ENCODE measurements around the gene CEPT1. TPM values are rescaled to one million over a fixed set of nuclear protein-coding genes. Genes with fewer than 3 reads are reported as not detected.

CEPT1 gene
- total RNA-seq, 1 experiment from 2014 or later = 33.0 TPM

DNA sequence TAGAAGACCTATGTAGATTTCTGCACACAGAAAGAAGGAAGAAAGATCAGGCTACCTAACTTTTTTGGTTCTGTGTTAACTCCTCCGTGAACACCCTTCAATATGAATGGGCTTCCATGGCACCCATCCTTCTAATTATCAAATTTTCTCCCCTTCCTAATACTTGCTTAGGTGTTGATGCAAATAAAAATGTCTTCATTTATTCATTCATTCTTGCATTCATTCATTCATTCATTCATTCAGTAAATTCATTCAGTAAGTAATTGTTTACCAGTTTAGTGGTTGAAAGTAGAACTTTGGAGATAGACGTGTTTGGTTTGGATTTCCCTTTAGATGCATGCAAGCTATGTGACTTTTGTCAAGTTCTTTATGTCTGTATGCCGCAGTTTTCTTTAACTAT, 92.1 kb downstream of the CEPT1 start:
- no peak overlapping the region for H4K91ac ChIP-seq (ENCODE audit: insufficient read length, low read depth, low read length)
- H2BK15ac ChIP-seq (ENCODE audit: low read depth, low read length) = no peak overlapping the region
- WGBS (ENCODE audit: extremely low coverage, insufficient read length, low lambda C conversion rate) = no CpG with 5 or more reads among the region's 3 CpGs
- no peak overlapping the region for H3K4ac ChIP-seq (ENCODE audit: low read depth, low read length)
- H3K79me2 ChIP-seq (ENCODE audit: insufficient read depth, low read length) = no peaks in the 10 kb centered on the region
- no peak overlapping the region for H2BK12ac ChIP-seq (ENCODE audit: insufficient read length, low read depth, low read length)
- no peaks in the 10 kb centered on the region for H3K9me3 ChIP-seq (ENCODE audit: control insufficient read depth, low read depth, low read length)
- H2BK20ac ChIP-seq (ENCODE audit: low read depth, low read length, poor library complexity, severe bottlenecking) = no peak overlapping the region
- no peaks in the 10 kb centered on the region for H3K79me1 ChIP-seq (ENCODE audit: insufficient read depth, low read depth, low read length, poor library complexity, severe bottlenecking)
- H4K5ac ChIP-seq (ENCODE audit: insufficient read length, low read depth, low read length) = no peak overlapping the region
- no peak overlapping the region for H3T11ph ChIP-seq (ENCODE audit: low read length)
- H3K27ac Mint-ChIP-seq = no peak overlapping the region
- no peak overlapping the region for H3K9ac ChIP-seq (ENCODE audit: extremely low read depth, insufficient read length, low read length)
- H3K36me3 Mint-ChIP-seq (ENCODE audit: insufficient read depth in 1 of 3, low read depth in 3 of 3) = peaks cover 0 to 5% (median 0%) of the 10 kb centered on the region in 3 experiments; a peak in 1 of 7 replicates
- no peak for DNase-seq
- H3K23ac ChIP-seq (ENCODE audit: insufficient read length, low read depth, low read length) = no peak overlapping the region
- H2AFZ ChIP-seq (ENCODE audit: low read length) = no peak overlapping the region
- H3K23me2 ChIP-seq (ENCODE audit: insufficient read length, low read depth, low read length, poor library complexity, severe bottlenecking) = no peaks in the 10 kb centered on the region
- H2BK5ac ChIP-seq (ENCODE audit: insufficient read length, low read length) = no peak overlapping the region
- peaks cover 14% of the 10 kb centered on the region for H3K27me3 Mint-ChIP-seq (ENCODE audit: low read depth)
- H2BK120ac ChIP-seq (ENCODE audit: low read depth, low read length, poor library complexity, severe bottlenecking) = no peak overlapping the region
- no peak overlapping the region for H3K4me3 Mint-ChIP-seq
- no peak overlapping the region for H3K4me2 ChIP-seq (ENCODE audit: insufficient read depth, insufficient read length, low read length)
- H2AK5ac ChIP-seq (ENCODE audit: insufficient read length, low read length) = no peak overlapping the region
- no peaks in the 10 kb centered on the region for H3K27me3 ChIP-seq (ENCODE audit: insufficient read depth, low read length)
- peaks cover 14 to 20% of the 10 kb centered on the region in 2 experiments for H3K4me1 Mint-ChIP-seq
- TF ChIP-seq, protein P1, sequence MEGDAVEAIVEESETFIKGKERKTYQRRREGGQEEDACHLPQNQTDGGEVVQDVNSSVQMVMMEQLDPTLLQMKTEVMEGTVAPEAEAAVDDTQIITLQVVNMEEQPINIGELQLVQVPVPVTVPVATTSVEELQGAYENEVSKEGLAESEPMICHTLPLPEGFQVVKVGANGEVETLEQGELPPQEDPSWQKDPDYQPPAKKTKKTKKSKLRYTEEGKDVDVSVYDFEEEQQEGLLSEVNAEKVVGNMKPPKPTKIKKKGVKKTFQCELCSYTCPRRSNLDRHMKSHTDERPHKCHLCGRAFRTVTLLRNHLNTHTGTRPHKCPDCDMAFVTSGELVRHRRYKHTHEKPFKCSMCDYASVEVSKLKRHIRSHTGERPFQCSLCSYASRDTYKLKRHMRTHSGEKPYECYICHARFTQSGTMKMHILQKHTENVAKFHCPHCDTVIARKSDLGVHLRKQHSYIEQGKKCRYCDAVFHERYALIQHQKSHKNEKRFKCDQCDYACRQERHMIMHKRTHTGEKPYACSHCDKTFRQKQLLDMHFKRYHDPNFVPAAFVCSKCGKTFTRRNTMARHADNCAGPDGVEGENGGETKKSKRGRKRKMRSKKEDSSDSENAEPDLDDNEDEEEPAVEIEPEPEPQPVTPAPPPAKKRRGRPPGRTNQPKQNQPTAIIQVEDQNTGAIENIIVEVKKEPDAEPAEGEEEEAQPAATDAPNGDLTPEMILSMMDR (conservative IDR thresholded peaks at IDR 0.05) = no peak
- H3K56ac ChIP-seq (ENCODE audit: insufficient read length, low read depth, low read length) = no peak overlapping the region
- no peak overlapping the region for H3K27ac ChIP-seq (ENCODE audit: insufficient read length, low read depth, low read length)
- no peaks in the 10 kb centered on the region for H3K4me1 ChIP-seq (ENCODE audit: insufficient read depth, low read length)
- H3K9me3 Mint-ChIP-seq = peaks cover 0 to 3% of the 10 kb centered on the region in 2 experiments; a peak in 1 of 5 replicates
- no peak overlapping the region for H3K14ac ChIP-seq (ENCODE audit: insufficient read depth, low read length)
- no peak overlapping the region for H4K8ac ChIP-seq (replicated peaks; ENCODE audit: insufficient read length, low read depth, low read length)
- no peaks in the 10 kb centered on the region for H4K20me1 ChIP-seq (ENCODE audit: control insufficient read depth, insufficient read depth, insufficient read length)
- no peak overlapping the region for H3K18ac ChIP-seq (ENCODE audit: insufficient read length, low read depth, low read length)

Data from H9 (cell line).